Activated T-helper 9 cell treated with anti-CD3 and anti-CD28 coated beads, Interleukin-2, amount 50 U/mL, for 16 hours (primary cell): ENCODE results near the gene PTPRU.

ENCODE experiments used
- DNase-seq: peaks from one replicate; pipeline ENCODE4 v3.0.0-alpha.2; 2020; ENCODE audit warnings: low read depth

PTPRU gene

DNA sequence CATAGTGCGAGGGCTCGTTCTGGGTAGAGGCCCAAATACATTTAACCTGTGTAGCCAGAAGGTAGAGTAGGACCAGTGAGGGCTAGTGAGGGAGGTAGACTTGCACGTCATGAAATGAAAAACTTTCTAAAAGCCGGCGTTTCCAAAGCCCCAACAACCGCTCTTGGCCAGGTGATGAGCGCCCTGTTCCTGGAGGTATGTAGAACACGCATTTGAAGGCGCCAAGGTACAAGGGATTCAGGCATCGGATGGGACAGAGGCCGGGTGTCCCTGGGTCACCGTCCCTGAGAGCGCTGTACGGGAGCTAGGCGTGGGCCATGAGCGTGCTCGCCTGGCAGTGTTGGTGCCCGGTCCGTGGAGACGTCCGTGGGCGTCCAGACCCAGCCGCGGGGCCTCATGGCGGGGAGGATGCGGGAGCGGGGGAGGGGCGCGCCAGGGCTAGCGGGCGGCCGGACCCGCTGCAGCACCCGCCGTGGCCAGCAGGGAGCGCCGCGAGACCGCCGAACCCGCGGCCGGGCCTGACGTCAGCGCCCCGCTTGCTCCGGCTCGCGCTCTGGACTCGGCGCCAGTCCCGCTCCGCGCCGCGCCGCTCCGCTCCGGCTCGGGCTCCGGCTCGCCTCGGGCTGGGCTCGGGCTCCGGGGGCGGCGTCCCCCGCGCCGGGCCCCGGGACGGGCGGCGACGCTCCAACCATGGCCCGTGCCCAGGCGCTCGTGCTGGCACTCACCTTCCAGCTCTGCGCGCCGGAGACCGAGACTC is at the start of gene PTPRU:
Gene PTPRU, plus strand, starts transcription at position 568 of the 757 bp plus-strand sequence. Its CDS starts 123 bp downstream, at position 691.
- DNase-seq, result peak; percentile 74

DNA sequence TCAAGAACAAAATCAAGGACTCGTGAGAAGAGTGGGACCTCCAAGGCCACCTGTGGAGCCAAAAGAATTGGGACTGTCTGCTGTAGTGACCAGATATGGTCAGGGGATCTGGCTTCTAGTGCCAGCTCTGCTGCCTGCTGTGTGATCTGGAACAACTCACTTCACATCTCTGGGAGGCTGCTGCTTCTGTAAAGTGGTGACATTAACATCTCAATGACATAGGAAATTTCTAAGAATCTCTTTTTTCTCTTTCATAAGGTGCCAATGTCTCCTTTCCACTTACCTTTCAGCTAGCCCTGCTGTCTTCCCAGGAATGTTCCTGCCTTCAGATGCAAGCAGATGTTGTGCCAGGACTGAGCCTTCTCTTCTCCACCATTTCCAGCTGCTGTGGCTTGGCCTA is 49.6 kb upstream of the PTPRU start:
- DNase-seq, result no peak

DNA sequence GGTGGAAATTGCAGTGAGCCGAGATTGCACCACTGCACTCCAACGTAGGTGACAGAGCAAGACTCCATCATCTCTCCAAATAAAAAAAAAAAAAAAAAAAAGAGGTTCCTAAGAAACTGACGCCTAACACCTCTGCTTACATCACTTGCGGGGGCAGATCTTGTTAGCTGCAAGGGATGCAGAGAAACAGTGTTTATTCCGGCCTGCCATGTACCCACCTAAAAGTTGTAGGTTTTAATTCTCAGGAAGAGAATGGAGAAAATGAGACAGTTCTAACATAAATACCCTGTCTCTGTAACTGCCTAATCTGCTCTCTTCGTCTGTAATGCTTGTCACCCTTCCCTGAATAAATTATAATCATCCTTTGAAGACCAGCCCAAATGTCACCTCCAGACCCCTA is 45.6 kb upstream of the PTPRU start:
- DNase-seq, result no peak

DNA sequence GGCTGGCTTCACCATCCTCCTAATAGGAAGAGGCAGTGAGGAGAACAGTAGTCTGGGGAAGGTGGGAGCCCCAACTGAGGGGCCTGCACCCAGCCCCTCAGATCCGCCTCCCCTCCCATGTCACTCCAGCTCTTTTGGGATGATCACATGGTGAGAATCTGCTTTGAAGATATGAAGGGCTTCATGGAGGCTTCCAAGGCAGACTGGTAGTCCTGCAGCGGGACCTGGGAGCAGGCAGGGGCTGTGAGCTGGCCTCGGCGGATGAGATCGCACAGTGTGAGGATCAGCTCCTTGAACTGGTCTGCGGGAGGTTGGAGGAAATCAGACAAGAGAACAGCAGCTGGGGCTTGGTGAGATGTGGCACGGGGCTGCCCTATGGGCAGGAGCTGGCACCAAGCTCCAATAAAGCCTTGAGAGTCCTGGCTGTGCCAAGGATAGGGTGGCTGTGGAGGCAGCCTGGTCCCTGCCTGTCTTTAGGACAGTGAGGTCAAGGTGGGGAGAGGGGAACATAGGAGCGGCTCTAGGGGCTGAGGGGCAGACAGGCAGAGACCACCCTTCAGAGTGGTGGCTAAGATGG is 42.4 kb upstream of the PTPRU start:
- DNase-seq, result no peak

DNA sequence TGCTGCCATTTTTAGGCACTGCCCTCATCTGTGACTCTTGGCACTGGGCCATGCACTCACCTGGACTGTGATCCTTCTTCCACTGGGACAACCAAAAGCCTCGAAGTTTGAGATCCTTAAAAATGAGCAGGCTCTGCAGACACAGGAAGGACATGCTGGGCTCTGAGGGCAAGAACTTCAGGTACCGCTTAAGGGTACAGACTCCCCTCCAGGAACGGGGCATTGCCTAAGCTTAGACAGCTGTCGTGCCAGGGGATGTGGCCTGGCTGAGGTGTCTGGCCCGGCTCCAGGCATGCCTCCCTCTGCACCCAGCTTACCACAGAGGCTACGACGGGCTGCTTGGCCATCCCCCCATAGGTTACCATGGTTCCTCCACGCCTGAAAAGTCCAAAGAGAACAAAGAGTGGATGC is 40.4 kb upstream of the PTPRU start:
- DNase-seq, result no peak

DNA sequence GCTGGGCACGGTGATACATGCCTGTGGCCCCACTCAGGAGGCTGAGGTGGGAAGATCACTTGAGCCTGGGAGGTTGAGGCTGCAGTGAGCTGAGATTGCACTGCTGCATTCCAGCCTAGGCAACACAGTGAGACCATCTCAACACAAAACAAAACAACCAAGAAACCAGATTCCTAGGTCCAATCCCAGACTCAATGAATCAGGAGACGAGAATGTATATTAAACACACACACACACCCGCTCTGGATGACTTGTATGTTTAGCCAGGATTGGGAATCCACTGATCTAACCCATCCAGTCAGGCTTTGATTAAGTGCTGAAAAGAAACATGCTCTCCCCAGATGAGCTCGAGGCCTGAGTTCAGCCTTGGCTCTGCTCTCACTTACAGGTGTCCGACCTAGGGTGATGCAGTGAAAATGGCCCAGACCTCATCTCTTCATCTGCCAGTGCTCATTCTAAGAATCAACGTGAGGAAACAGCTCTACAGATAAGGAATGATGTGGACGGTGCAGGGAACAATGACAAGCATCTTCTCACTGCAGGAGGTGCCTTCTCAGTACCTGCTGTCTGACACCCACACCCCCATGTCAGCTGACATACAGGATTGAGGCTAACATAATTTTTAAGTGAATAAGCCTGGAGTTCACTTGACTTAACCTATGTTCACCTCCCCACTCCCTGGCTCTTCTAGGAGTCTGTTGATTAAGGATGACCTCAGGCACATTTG is 39.3 kb upstream of the PTPRU start:
- DNase-seq, result no peak

DNA sequence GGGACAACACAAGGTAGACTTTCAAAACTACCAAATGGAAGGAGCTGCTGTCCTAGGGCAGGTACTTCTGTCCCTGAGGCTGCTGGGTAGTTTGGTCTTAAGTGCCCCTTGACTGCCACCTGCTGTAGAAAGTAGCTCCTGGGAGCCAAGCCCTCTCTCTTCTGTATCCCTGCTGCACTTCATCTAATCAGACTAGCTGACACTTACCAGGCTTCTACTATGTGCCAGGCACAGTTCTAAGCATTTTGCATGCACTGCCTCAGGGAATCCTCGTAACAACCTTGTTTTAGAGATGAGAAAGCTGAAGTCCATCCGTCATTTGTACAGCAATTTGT is 38.8 kb upstream of the PTPRU start:
- no peak for DNase-seq

DNA sequence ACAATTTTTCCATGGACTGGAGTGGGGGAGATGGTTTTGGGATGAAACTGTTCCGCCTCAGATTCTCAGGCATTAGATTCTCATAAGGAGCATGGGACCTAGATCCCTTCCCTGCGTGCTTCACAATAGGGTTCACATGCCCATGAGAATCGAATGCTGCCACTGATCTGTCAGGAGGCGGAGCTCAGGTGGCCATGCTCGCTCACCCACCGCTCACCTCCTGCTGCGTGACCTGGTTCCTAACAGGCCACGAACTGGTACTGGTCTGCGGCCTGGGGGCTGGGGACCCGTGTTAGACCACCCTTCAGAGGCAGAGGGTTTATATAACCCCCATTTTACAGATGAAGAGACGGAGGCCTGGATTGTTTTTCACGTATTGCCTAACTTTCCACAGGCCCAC is 38.3 kb upstream of the PTPRU start:
- DNase-seq, result no peak

DNA sequence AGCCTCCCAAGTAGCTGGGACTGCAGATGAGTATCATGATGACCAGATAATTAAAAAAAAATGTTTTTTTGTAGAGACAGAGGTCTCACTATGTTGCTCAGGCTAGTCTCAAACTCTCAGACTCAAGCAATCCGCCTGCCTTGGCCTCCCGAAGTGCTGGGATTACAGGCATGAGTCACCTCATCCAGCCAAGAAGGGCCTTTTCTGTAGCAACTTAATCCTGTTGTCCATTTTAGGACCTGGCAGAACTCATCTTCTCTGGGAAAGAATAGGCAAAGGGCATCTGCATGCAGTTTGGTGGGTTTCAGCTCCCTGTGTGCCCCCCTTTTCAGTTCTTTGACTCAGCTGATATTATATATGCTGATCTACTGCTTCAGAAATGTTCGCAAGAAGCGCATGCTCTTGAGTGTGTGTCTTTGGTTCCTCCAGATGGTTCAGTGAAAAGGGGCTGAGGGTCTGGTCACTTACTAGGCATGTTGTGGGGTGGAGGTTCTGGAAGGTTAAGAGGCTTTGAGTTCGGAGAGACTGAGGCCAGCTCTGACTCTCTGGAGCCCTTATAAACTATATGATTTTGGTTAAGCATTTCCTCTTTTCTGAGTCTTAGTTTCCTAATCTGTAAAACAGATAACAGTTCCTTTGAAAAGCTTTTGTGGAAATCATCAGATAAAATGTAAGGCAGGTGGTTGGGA is 35.3 kb upstream of the PTPRU start:
- DNase-seq, result no peak

DNA sequence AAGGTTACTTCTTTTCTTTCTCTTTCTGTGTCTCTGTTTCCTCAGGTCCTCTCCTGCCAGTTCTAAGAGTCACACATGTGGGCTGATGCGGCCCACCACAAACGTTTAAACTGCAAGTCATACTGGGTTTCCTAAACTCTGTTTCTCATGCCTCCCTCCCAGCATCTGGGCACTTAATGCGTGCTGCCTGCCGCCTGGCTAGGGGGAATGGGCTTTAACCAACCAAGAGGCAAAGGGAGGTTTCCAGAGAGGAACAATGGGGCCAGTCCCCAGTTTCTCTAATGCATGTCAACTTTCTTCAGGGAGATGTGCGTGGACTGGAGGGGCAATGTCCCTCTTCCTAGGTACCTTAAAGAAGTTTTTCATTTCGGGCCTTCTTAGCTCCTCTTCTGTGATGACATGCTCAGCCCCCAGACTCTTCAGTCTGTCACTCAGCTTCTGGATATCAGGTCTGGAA is 34.7 kb upstream of the PTPRU start:
- DNase-seq, result no peak

DNA sequence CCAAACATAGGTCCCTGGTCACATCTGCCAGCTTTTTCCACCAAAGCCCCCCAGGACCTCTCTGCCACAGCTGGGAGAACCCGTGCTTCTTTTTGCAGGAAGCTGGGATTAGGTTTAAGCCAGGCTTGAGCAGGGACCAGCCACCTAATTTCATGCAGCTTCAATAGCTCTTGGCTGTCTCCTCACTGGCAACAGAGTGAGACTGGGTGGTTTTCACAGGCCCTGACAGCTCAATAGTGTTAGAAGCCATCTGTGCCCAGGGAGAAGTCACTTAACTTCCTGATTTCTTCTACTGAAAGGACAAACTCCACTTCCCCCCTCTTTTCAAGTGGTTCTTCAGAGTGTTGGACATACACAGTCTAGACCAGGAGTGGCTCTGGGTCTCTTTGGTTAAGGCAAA is 34.3 kb upstream of the PTPRU start:
- DNase-seq, result no peak

DNA sequence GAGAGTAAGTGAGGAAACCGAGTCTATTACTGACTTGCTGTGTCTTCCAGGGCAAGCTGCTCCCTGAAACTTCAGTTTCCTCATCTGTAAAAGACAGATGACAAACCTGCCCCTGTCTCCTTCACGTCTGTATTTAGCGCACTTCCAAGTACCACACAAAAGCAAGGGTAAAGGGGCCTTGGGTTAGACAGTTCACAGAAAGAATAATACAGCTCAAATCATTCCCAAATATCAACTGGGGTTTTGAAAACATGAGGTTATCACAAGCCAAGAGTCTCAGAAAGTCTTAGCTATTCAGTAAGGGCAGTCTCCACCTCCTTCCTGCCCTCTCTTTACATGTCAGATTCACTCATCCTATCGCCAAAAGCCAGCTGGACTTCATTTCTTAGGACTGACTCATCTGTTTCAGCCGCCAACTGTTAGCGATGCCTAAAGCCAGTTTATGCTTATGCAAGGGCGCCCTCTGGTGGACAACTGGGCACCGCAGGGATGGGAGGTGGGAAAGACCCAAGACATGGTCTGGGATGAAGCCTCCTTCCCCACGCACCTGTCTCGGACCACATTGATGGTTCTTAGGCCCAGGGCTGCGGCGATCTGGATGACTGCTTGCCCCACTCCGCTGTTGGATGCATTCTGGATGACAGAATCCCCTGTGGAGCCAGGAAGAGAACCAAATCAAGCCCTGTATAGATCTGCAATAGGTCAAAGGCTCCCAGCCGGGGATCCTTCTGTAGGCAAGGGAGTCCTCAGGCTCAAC is 33.6 kb upstream of the PTPRU start:
- DNase-seq, result peak; percentile 86

DNA sequence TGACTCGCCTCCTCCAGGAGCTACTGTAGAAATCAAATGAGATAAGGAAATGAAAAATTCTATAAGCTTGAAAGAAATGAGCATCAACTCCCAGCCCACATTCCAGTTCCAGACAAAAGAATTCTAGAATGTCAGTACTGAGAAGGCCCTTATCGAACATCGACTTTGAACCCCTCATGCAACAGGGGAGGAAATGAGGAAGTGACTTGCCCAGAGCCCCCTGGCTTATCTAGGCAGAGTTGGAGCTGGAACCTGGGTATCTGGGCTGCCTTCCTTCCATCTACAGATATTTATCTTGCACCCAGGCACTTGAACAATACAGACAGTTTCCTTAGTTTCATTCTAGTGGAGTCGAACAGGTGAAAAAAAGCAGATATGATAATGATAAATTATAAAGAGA is 27.9 kb upstream of the PTPRU start:
- DNase-seq, result no peak

DNA sequence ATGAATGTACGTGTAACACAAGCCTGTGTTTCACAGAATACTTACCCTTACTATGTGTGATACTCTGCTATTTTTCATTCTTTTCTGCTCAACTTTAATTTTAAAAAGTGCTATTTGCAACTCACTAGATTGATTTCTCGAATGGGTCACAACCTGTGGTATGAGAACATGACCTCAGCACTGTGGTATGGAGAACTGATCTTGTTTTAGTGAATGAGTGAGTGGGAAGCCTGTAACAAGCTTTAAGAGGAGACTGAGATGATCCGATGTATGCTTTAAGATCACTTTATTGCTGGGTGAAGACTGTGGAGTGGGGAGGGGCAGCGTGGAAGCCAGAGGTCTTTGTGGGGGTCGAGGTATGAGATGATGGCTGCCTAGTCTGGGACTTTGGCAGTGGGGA is 27.1 kb upstream of the PTPRU start:
- DNase-seq, result no peak

DNA sequence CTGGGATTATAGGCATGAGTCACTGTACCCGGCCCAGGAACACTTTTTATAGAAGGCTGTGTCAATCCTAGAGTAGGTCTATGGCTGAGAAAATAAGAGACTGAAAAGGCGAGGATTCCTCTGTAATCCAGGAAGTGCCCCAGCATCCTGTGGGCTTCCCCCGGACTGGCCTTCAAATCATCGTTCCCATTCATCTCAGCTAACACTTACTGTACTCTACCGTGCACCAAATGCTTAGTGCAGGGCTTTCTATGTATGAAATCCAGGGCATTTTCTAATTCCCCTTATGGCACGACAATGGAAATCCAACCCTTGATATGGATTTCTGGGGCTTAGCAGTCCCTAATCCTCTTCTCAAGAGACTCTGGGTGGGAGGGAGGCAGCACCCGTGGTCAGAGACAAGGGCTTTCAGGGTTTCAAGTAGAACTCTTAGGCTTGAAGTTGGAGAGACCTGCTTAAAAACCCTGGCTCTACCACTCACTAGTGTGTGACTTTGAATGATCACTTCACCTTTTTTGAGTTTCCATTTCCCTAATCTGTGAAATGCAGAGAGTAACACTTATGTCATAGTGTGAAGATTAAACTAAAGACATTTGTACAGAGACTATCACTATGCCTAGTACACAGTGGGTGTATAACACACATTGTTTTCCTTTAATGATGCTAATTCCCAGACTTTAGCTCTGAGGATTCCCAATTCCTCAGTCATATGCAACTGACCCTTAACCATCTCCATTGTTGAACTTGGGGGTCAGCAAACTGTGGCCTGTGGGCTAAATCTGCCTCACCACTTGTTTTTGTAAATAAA is 25.8 kb upstream of the PTPRU start:
- no peak for DNase-seq

DNA sequence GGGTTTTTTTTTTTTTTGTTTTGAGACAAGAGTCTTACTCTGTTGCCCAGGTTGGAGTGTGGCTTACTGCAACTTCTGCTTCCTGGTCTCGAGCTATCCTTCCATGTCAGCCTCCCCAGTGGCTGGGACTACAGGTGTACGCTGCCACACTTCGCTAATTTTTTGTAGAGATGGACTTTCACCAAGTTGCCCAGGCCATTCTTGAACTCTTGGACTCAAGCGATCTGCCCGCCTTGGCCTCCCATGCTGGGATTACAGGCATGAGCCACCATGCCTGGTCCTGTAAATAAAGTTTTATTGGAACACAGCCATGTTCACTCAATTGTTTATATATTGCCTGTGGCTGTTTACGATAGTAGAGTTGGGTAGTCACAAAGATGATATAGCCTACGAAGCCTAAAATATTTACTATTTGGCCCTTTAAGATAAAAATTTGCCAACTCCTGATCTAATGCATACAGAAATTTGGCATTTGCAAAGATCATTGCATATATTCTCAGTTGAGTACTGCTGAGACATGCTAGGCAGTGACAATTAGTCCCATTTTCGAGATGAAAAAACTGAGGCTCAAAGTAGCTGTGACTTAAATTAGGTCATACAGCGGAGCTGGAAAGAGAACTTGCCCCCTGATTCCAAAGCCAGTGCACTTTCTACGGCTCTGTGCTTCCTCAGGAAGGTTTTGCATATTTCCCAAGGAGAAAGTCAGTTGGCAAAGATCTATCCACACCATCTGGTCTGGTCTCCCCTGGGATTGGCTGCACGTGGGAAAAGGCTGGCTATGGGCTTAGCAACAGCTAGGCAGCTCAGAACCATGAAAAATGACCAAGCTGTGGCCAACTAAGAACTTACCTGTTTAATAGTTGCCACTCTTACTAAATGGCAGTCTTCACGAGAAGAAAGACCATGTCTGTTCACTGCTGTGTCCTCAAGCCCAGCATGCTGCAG is 25.0 kb upstream of the PTPRU start:
- no peak for DNase-seq

DNA sequence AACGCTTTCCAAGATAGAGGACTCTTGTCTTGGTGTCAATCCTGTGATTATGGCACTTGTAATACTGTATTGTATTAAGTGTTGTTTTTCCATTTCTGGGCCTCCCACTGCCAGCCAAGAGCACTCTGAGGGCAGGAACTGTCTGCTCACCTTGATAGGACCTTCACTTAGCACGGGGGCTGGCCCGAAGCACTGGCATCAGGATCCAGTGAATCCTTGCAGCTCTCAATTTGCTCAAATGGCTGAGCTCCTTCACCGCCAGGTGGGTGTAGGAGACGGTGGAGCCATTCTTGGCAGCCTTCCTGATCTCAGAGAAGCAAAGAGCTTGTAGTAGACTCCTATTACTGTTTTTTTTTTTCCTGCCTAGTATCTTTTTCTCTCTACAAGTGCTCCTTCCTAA is 23.3 kb upstream of the PTPRU start:
- DNase-seq, result no peak

DNA sequence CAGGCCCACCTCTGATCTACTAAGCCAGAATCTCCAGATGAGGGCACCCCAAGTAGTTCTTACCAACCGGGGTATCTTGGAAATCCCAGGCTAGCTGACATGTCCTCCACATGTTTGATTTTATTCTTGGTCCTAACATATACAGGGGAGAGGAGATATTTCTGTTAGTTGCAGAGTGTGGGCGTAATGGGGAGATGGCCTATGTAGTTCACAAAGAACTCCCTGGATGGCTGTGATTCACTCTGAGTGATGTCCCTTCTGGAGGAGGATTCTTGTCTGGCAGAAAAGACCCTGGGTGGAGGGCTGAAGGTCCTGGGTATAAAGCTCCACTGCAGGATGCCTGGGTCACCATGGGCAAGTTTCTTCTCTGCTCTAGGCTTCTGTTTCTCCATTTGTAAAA is 18.7 kb upstream of the PTPRU start:
- no peak for DNase-seq

DNA sequence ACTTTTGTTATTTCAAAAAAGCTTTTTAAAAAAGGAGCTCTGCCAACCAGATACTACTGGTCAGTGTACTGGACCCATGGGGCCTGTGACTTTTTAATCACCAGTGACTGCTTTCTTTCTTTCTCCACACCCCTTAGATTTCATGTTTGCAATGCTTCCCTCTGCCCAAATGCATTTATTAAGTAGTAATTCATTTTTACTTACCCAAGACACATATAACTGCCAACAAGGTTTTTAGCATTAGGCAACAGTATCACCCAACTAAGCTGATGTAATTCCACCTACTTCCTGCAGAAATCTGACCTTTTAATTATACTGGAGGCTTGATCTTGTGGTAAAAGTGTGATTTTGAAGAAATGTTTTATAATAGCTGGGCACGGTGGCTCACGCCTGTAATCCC is 18.1 kb upstream of the PTPRU start:
- no peak for DNase-seq

DNA sequence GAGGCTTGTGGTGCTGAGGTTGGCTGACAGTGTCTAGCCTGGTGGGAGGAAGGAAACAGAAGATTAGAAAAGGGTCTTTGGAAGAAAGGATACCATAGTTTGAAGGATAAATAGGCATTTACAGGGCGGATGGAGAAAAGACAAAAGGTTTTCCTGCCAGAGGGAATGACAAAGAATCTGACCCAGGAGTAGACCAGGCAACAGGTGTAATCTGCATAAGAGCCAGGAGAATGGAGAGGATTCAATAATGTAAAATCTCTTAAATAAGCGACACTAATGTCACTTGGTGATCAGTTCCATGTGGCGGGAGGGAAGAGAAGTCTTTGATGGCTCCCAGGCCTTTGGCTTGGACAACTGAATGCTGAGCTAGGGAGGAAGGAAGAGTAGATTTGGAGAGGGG is 15.0 kb upstream of the PTPRU start:
- DNase-seq, result no peak
